Activated CD8-positive, alpha-beta memory T cell treated with anti-CD3 and anti-CD28 coated beads, Interleukin-2, amount 50 U/mL, for 48 hours (primary cell): ENCODE measurements around the gene RAD54L.
"Not testable (repeated sequence)": the region's sequence is repeated elsewhere in the genome, so short reads cannot be mapped to it uniquely, and the experiment has no call there.

Experiments
- DNase-seq: peaks from one replicate; pipeline ENCODE4 v3.0.0-alpha.2; 2020

Gene RAD54L

GRCh38 chr1:46325285-46326076 is 77.9 kb downstream of the RAD54L start:
- not testable (repeated sequence) for DNase-seq
